Measurements from ENCODE around the gene RIGI.
A peak's percentile ranks its signal among the peaks of the same experiment; 100 is the strongest.
"Not testable (repeated sequence)": the region's sequence is repeated elsewhere in the genome, so short reads cannot be mapped to it uniquely, and the experiment has no call there.

The RIGI gene

DNA sequence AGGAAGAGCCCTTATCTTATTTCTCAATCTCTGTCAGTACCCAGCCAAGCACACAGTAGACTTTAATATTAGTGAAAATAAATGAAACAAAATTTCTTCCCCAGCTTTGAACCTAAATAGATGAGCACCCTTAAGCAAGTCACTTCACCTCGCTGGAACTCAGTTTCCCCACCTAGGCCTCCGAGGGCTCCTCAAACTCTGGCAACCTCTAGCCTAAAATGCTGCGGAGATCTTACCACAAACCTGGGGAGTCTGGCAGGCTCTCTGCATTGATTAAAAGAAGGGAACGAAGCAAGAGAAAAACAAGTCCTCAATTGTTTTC, 326 bp downstream of the RIGI start:
- DNase-seq, result no peak

DNA sequence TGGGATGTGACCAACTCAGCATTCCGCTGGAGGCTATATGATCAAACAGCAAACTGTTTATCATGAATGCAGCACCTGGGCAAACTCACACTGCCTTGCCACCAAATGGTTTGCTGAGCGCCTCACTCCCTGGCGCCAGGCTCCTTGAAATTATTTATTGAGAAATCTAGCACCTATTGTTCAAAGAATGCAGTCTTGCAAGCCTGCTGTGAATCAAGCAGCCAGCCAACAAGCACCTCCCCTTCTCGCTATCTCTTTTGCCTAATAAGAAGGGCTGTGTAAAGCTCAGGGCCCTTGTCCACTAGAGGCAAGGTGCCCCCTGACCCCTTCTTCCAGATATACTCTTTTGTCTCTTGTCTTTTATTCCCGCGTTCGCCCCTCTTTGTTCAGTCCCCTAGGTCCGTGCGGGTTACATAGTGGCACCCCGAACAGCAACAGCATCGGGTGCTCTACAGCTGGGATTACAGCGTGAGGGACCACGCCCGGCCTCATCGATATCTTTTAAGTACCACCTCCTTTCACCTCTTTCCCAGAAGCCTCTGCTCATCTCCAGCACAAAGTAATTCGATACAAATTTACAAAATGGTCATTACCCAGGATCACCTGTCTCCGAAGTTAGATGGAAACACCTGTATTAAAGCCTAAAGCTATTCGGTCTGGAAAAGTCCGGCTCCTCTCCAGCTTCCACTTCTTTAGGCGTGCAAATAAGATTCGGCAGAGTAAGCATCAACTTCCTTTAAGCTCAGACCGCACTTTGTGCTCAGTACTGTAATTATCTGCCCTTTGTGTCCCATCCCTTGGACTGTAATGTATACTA, 896 bp downstream of the RIGI start:
- peak in 1 of 2 donors; percentile 17 for DNase-seq

DNA sequence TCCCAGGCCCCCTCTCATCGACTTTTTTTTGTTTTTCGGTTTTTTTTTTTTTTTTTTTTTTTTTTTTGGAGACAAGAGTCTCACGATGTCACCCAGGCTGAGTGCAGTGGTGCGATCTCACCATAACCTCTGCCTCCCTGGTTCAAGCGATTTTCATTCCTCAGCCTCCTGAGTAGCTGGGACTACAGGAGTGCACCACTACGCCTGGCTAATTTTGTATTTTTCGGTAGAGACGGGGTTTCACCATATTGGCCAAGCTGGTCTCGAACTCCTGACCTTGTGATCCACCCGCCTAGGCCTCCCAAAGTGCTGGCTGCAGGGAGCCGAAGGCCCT, 1.5 kb downstream of the RIGI start:
- not testable (repeated sequence) for DNase-seq

DNA sequence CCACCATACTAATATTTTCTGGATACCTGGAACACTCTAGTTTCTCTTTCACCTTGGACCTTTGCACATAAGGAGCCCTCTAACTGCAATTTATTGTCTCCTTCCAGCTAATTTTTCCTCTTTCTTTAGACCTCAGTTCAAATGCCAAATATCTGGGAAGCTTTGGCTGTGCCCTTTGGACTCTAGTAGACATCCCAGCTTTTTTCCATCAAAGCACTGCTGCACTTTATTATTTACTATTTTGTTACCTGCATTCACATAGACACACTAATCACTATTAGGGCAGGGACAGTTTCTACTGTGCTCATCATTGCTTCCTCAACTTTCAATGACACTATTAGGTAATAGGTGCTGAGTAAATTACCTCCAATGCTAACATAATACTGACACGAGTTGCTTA, 2.1 kb downstream of the RIGI start:
- DNase-seq, result no peak

DNA sequence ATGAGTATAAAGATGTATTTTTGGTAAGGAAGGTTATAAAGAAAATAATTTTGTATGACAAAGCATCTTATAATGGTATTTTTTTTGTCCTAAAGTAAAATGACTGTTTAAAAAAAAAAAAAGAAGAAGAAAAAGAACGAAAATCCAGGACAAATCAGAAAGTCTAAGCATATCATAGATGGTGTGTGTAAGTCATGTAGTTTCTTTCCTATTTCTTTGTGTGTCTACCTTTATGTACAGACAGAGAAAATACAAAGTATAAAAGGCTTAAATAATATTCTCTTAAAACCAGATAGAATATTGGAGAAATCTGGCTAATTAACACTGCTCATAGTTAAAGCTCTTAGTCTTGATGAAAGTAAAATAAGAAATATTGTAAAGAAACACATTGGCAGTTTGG, 7.7 kb downstream of the RIGI start:
- DNase-seq, result no peak

DNA sequence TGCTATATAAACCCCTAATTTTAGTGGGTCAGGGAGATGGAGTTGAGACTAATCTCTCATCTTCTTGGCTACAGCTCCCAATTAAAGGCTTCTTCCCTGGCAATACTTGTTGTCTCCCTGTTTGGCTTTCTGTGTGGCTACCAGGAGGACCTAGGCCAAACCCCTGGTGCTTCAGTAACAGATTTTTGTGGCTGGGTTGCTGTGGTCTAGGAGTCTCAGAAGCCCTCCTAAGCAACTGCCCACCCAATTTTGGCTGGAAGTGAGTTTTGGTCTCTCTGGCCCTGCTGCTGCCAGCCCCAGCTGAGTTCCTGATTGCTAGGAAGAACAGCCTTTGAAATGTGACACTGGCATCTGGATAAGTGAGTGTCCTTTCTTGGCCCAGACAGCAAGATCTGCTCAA, 9.8 kb downstream of the RIGI start:
- no peak for DNase-seq

DNA sequence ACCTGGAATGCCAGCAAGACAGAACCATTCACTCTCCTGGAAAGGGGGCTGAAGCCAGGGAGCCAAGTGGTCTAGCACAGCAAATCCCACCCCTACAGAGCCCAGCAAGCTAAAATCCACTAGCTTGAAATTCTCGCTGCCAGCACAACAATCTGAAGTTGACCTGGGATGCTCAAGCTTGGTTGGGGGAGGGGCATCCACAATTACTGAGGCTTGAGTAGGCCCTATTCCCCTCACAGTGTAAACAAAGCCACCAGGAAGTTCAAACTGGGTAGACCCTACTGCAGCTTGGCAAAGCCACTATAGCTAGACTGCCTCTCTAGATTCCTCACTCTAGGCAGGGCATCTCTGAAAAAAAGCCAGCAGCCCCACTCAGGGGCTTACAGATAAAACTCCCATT, 17.3 kb downstream of the RIGI start:
- no peak for DNase-seq

DNA sequence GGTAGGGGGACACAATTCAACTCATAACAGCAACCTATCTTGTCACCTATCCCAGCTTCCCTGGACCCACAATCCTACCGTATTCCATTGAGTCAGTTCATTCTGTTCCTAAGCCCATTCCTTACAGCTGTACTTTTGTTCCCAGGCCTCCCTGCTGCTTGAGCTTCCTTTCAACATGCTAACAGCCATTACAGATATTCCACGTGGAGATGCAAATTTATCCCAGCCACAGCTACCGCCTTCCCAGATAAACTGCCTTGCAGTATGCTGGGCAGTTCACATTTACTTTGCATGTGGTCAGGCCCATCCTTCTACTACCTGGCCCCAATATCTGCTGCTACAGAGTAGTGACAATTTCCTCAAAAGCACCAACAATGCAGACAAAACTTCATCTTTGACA, 23.0 kb downstream of the RIGI start:
- no peak for DNase-seq

DNA sequence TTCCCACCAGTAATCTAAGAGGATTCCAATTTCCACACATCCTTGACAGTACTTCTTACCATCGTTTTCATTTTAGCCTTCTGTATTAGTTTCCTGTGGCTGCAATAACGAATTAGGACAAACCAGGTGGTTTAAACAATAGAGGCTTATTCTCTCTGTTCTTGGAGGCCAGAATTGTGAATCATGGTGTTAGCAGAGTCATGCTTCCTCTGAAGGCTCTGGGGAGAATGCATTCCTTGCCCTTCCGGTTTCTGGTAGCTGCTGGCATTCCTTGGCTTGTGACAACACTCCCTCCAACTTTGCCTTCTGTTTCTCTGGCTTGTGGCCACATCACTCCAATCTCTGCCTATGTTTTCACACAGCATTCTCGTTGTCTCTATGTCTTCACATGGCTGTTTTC, 23.5 kb downstream of the RIGI start:
- DNase-seq, result no peak

DNA sequence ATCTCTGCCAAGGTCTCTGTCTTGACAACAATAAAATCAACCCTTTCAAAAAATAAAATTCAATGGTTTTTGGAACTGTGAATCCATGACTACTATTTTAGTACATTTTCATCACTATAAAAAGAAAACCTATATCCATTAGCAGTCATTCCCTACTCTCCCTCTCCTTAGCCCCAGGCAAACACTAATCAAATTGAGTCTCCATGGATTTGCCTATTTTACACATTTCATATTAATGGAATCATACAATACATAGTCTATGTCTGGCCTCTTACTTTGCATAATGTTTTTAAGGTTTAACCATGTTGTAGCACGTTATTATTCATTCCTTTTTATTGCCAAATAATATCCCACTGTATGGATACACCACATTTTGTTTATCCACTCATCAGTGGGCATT, 24.1 kb downstream of the RIGI start:
- DNase-seq, result no peak

DNA sequence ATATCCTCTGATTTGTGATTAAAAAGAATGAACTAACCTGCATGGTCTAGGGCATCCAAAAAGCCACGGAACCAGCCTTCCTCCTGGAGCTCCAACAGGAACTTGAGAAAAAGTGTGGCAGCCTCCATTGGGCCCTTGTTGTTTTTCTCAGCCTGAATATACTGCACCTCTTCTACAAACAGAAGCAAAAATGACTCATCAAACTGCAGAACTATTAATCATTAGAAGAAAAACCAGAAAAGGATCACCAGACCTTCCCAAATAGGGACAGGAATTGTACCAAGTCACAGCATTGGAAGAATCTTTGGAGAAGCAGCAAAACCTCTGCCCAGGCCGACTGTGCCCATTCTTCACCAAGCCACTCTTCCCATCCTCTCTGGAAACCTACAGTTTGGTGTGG, 25.2 kb downstream of the RIGI start:
- no peak for DNase-seq

DNA sequence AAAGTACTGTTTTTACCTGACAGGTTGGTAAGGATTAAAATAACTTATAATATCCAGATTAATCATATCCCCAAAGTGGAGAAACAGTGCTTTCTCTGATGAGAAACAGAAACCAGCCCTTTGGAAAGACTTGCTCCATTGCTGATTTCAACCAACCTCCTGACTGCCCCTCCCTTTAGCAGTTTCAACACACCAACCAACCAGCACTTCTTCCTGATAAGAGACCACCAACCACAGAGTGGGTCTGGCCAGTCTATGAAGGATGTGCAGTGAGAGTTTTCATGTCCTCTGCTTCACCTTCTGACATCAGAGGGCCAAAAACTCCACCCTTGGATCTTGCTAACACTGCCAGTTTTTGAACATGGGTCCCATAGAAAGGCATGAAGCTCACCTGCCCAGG, 28.1 kb downstream of the RIGI start:
- DNase-seq, result no peak

DNA sequence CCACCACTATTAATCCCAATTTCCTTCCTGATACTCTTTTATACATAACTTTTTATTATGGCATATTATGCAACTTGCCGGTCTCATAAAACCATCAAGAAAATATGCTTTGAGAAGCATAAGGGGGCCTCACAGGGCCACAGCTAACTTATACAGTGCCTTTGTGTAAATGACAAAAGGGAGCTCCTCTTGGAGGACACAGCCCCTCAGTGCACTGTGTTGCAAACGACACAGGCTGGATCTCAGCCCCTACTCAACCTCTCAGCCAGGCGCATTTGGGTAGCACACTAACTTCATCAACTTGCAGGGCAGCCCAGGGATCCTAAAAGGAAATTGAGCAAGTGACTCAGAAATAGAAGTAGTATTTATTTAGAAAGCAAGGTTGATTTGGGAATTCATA, 35.4 kb downstream of the RIGI start:
- DNase-seq, result no peak

DNA sequence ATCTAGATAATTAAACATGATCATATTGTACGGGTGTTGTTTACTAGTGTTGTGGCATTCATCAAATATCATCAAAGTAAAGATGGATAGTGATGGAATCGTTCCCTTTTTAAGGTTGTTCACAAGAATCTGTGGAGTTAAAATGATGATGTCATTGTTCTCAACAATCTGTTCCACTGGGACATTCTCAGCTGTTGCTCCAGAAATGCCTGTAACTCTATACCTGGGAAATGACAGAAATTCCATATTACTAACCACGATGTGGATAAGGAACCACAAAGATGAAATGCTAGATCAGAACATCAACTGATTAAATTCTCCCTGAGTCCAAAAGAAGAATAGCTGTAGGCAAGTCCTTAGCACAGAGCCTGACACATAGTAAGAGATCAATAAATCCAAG, 38.0 kb downstream of the RIGI start:
- DNase-seq, result no peak

DNA sequence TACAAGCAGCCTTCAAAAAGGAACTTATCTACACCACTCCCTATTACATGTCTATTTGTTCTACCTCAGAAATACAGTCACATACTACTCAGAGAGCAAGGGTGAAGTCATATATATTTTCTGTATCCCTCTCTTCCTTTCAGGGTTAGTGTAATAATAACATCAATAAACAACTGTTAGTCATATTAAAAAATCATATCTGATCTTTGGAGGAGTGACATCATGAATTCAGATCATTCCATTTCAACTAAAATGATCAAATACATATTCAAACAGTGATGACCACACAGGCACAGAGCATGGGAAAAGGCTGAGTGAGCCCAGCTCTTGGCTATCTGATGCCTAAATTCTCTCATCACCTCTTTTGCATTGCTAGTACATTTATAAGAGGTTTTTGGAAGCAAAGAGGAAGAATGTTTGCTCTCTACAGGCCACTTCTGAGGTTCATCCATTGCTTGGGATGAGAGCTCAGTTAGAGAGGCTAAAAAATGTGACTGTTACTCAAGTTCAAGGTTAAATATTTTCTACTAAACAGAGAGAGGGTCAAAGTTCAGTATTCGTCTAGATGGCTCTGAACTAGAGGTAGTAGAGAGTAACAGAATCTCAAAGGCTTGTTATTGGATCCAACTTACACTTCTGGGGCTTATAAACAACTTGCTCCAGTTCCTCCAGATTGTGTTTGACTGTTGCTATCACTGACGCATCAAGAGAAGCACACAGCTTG, 39.0 kb downstream of the RIGI start:
- DNase-seq, result no peak

DNA sequence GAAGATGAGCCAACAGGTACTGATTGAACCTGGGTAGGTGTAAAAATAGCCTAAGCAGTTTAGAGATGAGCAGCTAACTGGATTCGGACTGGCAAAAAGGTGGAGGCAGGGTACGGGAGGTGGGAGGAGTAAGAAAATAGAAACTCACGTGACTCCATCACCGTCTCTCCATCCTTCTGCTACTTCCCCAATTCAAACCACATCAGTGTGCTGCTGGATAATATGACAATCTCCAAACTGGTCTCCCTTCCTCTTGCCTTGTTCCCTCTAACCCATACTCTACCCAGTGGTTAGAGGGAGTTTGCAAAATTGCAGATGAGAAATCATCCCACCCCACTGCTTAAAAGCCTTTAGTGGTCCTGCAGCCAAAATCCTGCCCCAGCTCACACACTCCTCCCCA, 42.7 kb downstream of the RIGI start:
- DNase-seq, result no peak
